Brain pericyte (primary cell): Measurements from ENCODE around the gene ENPEP.
"Not testable (repeated sequence)": the region's sequence is repeated elsewhere in the genome, so short reads cannot be mapped to it uniquely, and the experiment has no call there.

ENCODE experiments used
- DNase-seq: peaks from one replicate; pipeline ENCODE4 v3.0.0-alpha.2; 2012; ENCODE audit warnings: low read depth, low spot score

ENPEP gene

GRCh38 chr4:110518889-110519490, 43.0 kb downstream of the ENPEP start:
- DNase-seq, result no peak

DNA sequence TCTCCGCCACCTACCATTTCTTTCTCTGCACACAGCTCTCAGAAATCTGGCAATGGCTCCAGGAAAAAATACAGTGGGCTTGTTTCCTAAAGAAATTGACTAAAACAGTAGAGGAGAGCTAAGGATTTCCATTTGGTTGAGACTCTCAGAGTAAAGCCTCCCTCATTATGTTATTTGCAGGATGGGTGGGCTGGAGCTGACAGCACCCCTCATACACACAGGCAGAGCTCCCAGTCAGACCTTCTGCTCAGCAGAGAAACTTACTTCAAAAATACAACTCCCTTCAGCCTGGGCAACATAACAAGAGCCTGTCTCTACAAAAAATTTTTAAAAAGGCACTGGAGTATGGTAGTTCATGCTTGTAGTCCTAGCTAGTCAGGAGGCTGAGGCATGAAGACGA, 44.9 kb downstream of the ENPEP start:
- no peak for DNase-seq

- DNase-seq, result no peak
Measured at GRCh38 chr4:110526589-110526988, 50.6 kb downstream of the ENPEP start.

DNA sequence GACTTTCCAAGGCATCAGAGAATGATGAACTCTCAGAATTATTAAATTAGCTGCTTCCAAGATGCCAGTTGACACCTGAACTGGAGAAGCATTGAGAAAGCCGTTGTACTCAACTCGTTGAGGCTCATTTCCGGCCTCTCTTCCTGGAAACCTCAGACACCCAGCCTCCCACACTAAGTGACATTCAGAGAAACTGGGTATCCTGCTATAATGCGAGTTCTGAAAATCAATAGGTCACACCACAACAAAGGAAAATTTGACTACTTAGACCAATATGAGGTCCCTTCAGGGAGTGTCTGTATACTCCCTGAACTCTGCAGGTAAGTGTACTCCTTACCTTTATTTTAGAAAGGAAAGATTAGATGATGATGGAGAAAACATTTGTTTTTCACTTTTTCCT, 51.2 kb downstream of the ENPEP start:
- no peak for DNase-seq

- DNase-seq, result no peak
Measured at GRCh38 chr4:110532901-110533589, 57.1 kb downstream of the ENPEP start.

DNA sequence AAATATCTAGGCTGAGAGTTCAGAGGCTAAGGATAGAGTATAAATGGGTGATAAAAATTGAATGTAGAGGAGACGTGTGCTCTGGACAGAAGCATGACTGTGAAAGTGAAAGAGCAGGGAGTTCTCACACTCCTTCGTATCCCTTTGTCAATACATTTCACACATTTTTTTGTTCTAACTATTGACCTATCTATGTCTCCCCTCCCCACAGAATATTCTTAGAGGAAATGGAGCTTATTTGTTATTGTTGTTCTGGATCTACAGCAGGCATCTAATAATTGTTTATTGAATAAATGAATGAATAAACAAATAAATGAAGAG, 57.6 kb downstream of the ENPEP start:
- DNase-seq, result no peak

- DNase-seq, result peak; percentile 91
Measured at GRCh38 chr4:110533940-110534339, 58.0 kb downstream of the ENPEP start.

GRCh38 chr4:110540581-110540980, 64.6 kb downstream of the ENPEP start:
- DNase-seq, result no peak

GRCh38 chr4:110540982-110541451, 65.1 kb downstream of the ENPEP start:
- no peak for DNase-seq

DNA sequence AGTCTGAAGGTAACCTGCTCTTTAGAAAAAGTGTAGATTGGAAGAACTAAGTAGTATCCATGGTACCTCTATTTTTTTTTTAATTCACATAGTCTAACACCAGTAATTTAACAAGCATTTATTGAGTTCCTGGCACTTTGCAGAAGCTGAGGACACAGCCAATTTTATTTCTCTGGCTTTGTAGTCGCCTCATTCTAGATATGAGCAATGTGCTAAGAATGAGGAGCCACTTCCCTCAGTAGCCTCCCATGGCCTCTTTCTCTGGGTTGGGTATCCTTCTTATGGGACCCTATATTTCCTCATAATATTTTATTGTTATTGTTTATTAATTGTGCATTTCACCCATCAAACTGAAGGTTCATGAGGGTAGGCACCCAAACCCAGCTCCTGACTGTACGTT, 67.6 kb downstream of the ENPEP start:
- no peak for DNase-seq

- no peak for DNase-seq
Measured at GRCh38 chr4:110544594-110544993, 68.6 kb downstream of the ENPEP start.

DNA sequence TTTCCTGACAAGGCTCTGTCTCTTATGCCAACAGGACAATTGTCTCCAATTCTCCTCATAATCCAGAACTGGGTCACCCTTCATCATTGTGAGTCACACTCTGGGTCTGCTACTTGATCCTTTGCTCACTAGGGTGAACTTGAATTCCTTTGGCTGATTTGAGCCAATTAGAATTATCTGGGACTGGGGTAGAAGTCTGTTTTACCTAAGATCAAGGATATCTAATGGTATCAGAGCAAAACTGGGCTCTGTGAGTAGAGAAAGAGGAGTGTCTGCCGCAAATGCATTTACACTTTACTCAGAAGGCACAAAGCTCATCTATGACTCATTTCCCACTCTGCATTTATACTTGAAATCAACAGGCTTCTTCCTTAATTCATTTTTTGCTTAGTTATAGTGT, 74.3 kb downstream of the ENPEP start:
- no peak for DNase-seq

GRCh38 chr4:110553197-110553596, 77.2 kb downstream of the ENPEP start:
- no peak for DNase-seq

GRCh38 chr4:110567214-110567613, 91.3 kb downstream of the ENPEP start:
- no peak for DNase-seq

DNA sequence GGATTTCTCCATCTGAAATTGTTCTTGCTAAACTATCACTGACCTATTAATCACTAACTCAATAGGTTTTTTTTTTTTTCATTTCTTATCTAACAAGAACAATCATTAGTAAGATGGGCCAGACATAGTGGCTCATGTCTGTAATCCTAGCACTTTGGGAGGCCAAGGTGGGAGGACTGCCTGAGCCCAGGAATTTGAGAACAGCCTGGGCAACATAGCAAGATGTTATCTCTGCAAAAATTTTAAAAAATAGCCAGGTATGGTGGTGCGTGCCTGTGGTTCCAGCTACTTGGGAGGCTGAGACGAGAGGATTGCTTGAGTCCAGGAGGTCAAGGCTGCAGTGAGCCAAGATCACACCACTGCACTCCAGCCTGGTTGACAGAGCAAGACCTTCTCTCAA, 100.7 kb downstream of the ENPEP start:
- not testable (repeated sequence) for DNase-seq

DNA sequence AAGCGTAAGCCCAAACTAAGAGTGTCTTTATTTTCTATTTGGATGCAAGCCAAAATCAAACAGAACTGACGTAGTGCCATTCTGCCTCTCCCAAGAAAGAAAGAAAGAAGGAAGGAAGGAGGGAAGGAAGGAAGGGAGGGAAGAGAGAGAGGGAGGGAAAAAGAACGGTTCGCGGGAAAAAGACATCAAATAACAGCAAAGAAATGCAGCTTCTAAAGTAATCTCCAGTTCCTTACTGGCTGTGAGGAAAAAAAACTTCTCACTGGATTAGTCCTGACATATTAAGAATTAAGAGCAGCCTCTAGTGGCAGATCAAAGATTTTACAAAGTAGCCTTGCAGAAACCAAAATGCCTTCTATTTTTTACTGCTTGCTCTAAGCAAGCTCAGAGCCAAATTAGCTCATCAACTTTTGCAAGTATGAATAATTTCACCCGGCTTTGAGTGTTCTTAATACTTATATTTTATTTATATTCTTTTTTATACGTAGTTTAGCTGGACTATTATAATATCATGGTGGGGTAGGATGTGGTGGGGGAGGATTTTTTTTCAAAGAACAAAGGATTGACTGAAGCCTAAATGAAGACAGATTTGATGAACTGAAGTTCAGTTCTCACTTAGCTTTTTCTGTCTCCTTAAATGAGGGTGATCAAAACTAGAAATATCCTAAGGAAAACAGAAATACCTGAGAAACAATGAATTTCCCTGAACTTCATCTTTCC, 110.3 kb downstream of the ENPEP start:
- peak; percentile 13 for DNase-seq

DNA sequence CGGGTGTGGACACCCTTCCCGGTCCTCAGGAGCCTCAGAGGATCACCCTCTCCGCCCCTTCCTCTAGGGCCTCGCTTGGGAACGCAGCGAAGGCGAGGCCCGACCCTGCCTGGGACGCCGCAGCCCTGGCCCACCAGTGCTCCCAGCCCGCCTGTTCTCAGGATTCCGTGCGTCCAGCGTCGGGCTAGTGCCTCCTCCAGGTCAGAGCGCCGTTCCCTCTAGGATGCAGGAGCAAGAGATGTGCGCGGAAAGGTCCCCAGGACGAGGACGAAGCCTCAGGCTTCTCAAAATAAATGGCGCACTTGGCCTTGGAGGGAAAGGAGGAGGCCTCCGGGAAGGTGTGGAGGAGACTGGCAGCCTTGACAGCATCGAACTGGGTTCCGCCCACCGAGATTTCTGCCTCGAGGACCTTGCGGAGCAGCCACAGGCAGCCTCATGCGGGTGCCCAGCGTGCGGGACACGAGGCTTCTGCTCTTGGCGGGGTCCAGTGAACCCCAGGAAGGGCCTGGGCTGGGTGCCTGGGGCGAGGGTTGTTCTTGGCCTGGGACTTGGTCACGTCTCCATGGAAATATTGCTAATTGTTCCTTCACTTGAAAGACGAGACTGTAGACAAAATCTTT, 111.8 kb downstream of the ENPEP start:
- DNase-seq, result no peak

- DNase-seq, result no peak
Measured at GRCh38 chr4:110589297-110589696, 113.3 kb downstream of the ENPEP start.

- DNase-seq, result no peak
Measured at GRCh38 chr4:110595583-110595982, 119.6 kb downstream of the ENPEP start.

DNA sequence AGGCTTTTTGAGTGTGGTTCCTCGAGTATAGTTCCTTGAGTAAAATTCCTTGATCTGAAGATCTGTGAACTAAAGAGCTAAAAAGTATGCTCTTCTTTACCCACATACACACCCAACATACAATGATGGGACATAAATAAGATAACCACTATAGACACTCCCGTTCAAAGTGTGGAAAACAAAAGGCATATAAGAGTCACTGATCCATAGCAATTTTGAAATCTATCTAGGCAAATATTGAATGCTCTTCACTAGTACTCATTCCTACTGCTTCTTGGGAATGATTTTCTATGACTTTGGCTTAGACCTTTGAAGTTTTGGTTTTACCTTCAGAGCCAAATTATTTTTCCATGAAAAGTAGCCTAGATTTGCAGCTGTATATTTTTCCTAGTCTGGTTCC, 120.5 kb downstream of the ENPEP start:
- DNase-seq, result no peak

DNA sequence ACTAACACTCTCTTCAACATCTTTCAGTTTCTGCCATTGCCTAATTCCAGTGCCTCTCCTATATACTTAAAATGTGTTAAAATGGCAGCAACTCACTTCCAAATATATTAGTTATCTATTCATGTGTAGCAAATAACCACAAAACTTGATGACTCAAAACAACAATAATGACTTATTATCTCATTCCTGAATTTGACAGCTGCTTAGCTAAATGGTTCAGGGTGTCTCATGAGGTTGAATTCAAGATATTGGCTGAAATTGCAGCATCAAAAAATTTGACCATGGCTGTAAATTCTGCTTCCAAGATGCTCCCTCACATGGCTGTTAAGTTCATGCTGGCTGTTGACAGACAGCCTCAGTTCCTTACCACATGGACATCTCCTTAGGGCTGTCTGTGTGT, 121.6 kb downstream of the ENPEP start:
- no peak for DNase-seq

DNA sequence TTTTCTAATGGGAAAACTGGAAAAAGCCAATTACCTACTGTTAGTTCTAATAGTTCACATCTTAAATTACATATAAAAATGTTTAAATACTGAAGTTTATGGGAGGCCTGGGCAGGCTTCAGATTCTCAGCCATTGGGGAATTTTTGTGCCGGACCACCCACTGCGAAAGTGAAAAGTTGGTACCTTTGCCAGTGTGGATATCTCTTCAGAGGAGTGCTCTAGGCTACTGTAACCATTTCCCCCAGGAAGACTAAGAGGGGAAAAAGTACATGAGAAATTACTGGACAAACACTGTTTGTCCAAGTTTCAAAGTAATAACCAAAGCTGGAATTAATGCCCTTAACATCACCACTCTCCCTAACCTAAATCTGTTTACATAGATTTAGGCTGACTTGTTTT, 126.1 kb downstream of the ENPEP start:
- no peak for DNase-seq

GRCh38 chr4:110605077-110605476, 129.1 kb downstream of the ENPEP start:
- DNase-seq, result no peak
